Dermis microvascular lymphatic vessel endothelial cell (primary cell): ENCODE data around the gene SMARCA4. TPM values are rescaled to one million over a fixed set of nuclear protein-coding genes. Genes with fewer than 3 reads are reported as not detected.
"Not testable (repeated sequence)": the region's sequence is repeated elsewhere in the genome, so short reads cannot be mapped to it uniquely, and the experiment has no call there.

Experiments used
- DNase-seq, 2 donors: peaks; one replicate each; pipeline versions ENCODE4 v3.0.0 to v3.0.0-alpha.2; 2010; ENCODE audit warnings: low read depth in 2 of 2
- total RNA-seq: library from RNA; depleted of rRNA; stranded (reverse); fragments of >200 nt; gene quantifications from 2 replicates; pipeline ENCODE4 v1.2.1, GENCODE V29; 2014

SMARCA4 gene
- total RNA-seq, 1 donor from 2014 or later = 50.1 TPM

- DNase-seq = no peak
Observed at GRCh38 chr19:11064831-11065303, 104.0 kb downstream of the SMARCA4 start.

- no peak for DNase-seq
Observed at GRCh38 chr19:11066326-11066725, 105.5 kb downstream of the SMARCA4 start.

GRCh38 chr19:11067356-11068113 is 106.7 kb downstream of the SMARCA4 start:
- DNase-seq = no peak

- DNase-seq = no peak
Observed at GRCh38 chr19:11069561-11069960, 108.7 kb downstream of the SMARCA4 start.

- DNase-seq = no peak
Observed at GRCh38 chr19:11070123-11070522, 109.3 kb downstream of the SMARCA4 start.

GRCh38 chr19:11073568-11073967 is 112.7 kb downstream of the SMARCA4 start:
- DNase-seq = no peak

- not testable (repeated sequence) for DNase-seq
Observed at GRCh38 chr19:11076792-11077191, 116.0 kb downstream of the SMARCA4 start.

- no peak for DNase-seq
Observed at GRCh38 chr19:11078893-11079292, 118.1 kb downstream of the SMARCA4 start.

GRCh38 chr19:11079999-11080398 is 119.2 kb downstream of the SMARCA4 start:
- DNase-seq = no peak

GRCh38 chr19:11087870-11088505 is 127.2 kb downstream of the SMARCA4 start:
- DNase-seq = no peak

- no peak for DNase-seq
Observed at GRCh38 chr19:11088506-11089253, 127.8 kb downstream of the SMARCA4 start.

- peak; percentile 91 to 92 for DNase-seq
Observed at GRCh38 chr19:11089254-11090013, 128.6 kb downstream of the SMARCA4 start, which contains the start of gene LDLR. TSS of gene LDLR (plus strand) at chr19:11089463. CDS start at chr19:11089549, 86 bp downstream.

- not testable (repeated sequence) for DNase-seq
Observed at GRCh38 chr19:11090014-11090263, 129.1 kb downstream of the SMARCA4 start.

GRCh38 chr19:11090264-11090996 is 129.6 kb downstream of the SMARCA4 start:
- peak; percentile 90 to 96 for DNase-seq

GRCh38 chr19:11090997-11091702 is 130.3 kb downstream of the SMARCA4 start:
- peak in 1 of 2 donors; percentile 17 for DNase-seq

- DNase-seq = peak; percentile 91 to 96
Observed at GRCh38 chr19:11091703-11092153, 130.9 kb downstream of the SMARCA4 start.

GRCh38 chr19:11092181-11092538 is 131.3 kb downstream of the SMARCA4 start:
- DNase-seq = peak; percentile 92

GRCh38 chr19:11093689-11094238 is 132.9 kb downstream of the SMARCA4 start:
- no peak for DNase-seq

GRCh38 chr19:11094520-11094894 is 133.7 kb downstream of the SMARCA4 start:
- DNase-seq = no peak
